Kidney (tissue), 14 donors: ENCODE results near the gene ZDHHC14. TPM values are rescaled to one million over a fixed set of nuclear protein-coding genes. Genes with fewer than 3 reads are reported as not detected.
A peak's percentile ranks its signal among the peaks of the same experiment; 100 is the strongest.

Experiments
- DNase-seq, 5 donors: peaks; one replicate each; pipeline ENCODE4 v3.0.0-alpha.2; 2013 to 2020
- FAIRE-seq: peaks from 2 replicates; lab custom pipeline; 2012; peaks lifted over from hg19 to GRCh38; lab: Jason Lieb, UNC
- H3K27ac ChIP-seq, 2 donors: one replicate each; pipeline ENCODE4 v1.7.0; 2013; ENCODE audit warnings: low read depth in 2 of 2, low read length in 2 of 2, inconsistent platforms in 1 of 2
- H3K27me3 ChIP-seq: one replicate; pipeline ENCODE4 v1.7.1; 2013; ENCODE audit warnings: low read length, inconsistent platforms; ENCODE audit not compliant: control insufficient read depth, insufficient read depth
- H3K36me3 ChIP-seq, 3 donors: one replicate each; pipeline versions ENCODE4 v1.7.0 to v1.7.1; 2013; ENCODE audit warnings: low read length in 3 of 3, control low read depth in 1 of 3, inconsistent platforms in 1 of 3; ENCODE audit not compliant: insufficient read depth in 3 of 3, control insufficient read depth in 2 of 3
- H3K4me1 ChIP-seq, 3 donors: one replicate each; pipeline versions ENCODE4 v1.7.0 to v1.7.1; 2013; ENCODE audit warnings: low read length in 3 of 3, inconsistent platforms in 1 of 3, low read depth in 1 of 3; ENCODE audit not compliant: control insufficient read depth in 2 of 3, insufficient read depth in 2 of 3
- H3K4me3 ChIP-seq, 3 donors: one replicate each; pipeline versions ENCODE4 v1.7.0 to v1.8.1; 2013; ENCODE audit warnings: low read length in 3 of 3, control low read depth in 1 of 3, inconsistent platforms in 1 of 3
- H3K9ac ChIP-seq, 3 donors: one replicate each; pipeline versions ENCODE4 v1.7.0 to v1.7.1; 2013; ENCODE audit warnings: low read length in 3 of 3, control low read depth in 1 of 3, inconsistent platforms in 1 of 3
- H3K9me3 ChIP-seq, 3 donors: one replicate each; pipeline versions ENCODE4 v1.7.0 to v1.7.1; 2013; ENCODE audit warnings: low read length in 3 of 3, control low read depth in 1 of 3, inconsistent platforms in 1 of 3; ENCODE audit not compliant: control insufficient read depth in 2 of 3, insufficient read depth in 1 of 3
- CTCF ChIP-seq: IDR thresholded peaks from 3 replicates; pipeline ENCODE4 v1.5.1; 2012; ENCODE audit warnings: mild to moderate bottlenecking, moderate library complexity, borderline replicate concordance; ENCODE audit not compliant: insufficient read depth; ENCODE audit errors: extremely low read depth
- intact Hi-C: fragments of 100-400 bp; cut with DNase I; formaldehyde crosslinking; loops from one replicate; pipeline ENCODE4 v1.11.1; 2022
- polyA plus RNA-seq: library from polyadenylated mRNA; stranded (reverse); fragments of 350-450 nt; fragmentation: Illumina TruSeq; extraction: RNeasy Lipid Tissue Mini Kit (QIAGEN cat#74804); gene quantifications from one replicate; pipeline ENCODE4 v1.2.3, GENCODE V29; 2014; ENCODE audit warnings: low read depth, low replicate concordance; ENCODE audit not compliant: insufficient read depth
- total RNA-seq: library from RNA; stranded (reverse); fragmentation: NEBNext Ultra II Directional; extraction: Animal tissue kit (Norgen Biotek cat#: 25700); gene quantifications from one replicate; pipeline ENCODE4 v1.2.1, GENCODE V29; 2021
- donor health status: control.
- donor health status: control.
- donor health status: control.
- donor health status: control.
- donor health status: control.
- donor health status: DM: yes; HTN: yes; CAD: no.
- donor health status: Normal renal cell carcinoma (clear cell type).

The ZDHHC14 gene
- total and polyA plus RNA-seq, 2 donors from 2014 or later = 13.5 to 26.7 TPM

DNA sequence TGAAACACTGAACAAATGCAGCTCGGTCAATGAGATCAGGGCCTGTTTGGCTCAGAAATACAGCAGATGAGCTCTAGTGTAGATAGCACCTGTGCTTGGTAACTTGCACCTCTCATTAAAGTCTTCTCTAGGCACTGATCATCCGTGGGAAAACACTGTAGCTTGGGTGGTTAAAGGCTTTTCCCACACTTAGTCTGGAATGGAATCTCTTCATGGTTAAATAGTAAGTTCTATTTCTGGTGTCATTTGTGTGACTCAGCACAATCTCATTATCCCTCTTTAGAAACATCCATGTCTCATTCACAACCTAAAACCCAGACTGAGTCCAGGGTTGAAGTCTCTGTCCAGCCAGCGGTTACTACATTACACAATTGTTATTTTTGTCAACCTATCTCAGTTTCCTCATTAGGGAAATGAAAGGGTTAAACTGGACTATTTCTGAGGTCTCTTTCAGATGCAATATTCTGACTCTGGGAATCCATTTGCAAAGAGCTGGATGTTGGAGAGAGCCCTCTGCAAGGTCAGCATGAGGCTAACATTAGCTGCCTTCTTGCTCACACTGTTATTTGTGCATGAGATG is 125.0 kb downstream of the ZDHHC14 start:
- Histone ChIP-seq H3K4me3 (no peak overlapping the region), H3K27ac (no peak overlapping the region), H3K4me1 (no peaks in the 10 kb centered on the region), H3K36me3 (no peaks in the 10 kb centered on the region), H3K27me3 (no peaks in the 10 kb centered on the region), H3K9ac (no peak overlapping the region), H3K9me3 (peaks cover 0 to 12% (median 11%) of the 10 kb centered on the region in 3 donors)
- intact Hi-C loops = no loop called here
- DNase-seq (no peak), FAIRE-seq (no peak)
- TF ChIP-seq CTCF = no peak

DNA sequence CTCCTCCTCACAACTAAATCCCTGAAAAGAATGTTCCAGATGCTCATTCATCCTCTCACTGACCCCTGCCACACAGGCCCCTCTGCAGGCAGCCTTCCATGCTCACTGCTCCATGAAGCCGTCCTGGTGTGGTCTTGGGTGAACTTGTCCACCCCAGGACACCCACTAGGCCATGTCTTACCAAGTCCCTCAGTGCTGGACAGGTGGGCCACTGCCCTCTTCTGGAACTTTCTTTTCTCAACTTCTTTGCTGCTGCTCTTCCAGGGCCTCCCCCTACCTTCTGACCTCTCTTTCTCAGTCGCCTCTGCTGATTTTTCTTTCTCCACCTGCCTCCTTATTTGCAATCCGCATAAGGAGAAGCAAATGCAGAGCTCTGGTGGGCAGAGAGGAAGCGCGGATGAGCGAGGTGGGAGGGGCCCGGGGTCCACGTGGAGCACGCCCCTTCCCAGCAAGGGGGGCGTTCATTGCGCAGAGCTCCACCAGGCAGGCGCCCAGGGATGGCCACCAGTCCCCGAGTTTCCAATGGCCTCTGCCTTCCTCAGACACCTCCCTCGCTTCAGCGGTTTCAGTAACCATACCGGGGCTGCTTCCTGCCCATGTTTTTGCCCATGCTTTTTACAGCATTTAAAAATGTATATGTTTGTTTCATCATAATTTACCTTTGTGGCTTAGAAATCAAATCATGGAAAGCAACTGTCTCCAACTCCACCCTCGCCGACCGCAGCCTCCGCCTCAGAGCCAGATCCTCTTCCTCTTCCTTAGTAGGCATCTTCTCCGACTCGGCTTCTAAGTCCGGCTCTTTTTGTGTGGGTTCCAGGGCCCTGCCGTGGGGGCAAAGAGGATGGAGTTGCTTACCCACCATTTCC is 129.6 kb downstream of the ZDHHC14 start:
- no peak overlapping the region for H3K9ac ChIP-seq
- H3K4me3 ChIP-seq = no peak overlapping the region

GRCh38 chr6:157511682-157512381 is 130.8 kb downstream of the ZDHHC14 start:
- Histone ChIP-seq H3K27ac (no peak overlapping the region), H3K9ac (no peak overlapping the region), H3K4me3 (no peak overlapping the region), H3K9me3 (no peaks in the 10 kb centered on the region), H3K27me3 (no peaks in the 10 kb centered on the region), H3K36me3 (no peaks in the 10 kb centered on the region), H3K4me1 (no peaks in the 10 kb centered on the region)
- intact Hi-C loops = no loop called here
- DNase-seq (no peak), FAIRE-seq (no peak)
- TF ChIP-seq CTCF = no peak

More for the DNA sequence above, 129.6 kb downstream of the ZDHHC14 start:
- TF ChIP-seq CTCF = no peak
- no peaks in the 10 kb centered on the region for H3K4me1 ChIP-seq
- H3K27ac ChIP-seq = no peak overlapping the region
- no peaks in the 10 kb centered on the region for H3K36me3 ChIP-seq
- intact Hi-C loops = no loop called here
- no peak for FAIRE-seq
- DNase-seq = peak in 1 of 5 donors; percentile 22
- peaks cover 0 to 11% (median 7%) of the 10 kb centered on the region in 3 donors for H3K9me3 ChIP-seq
- H3K27me3 ChIP-seq = no peaks in the 10 kb centered on the region
